Ishikawa (cell line): ENCODE measurements around the gene MGAT2.
A peak's percentile ranks its signal among the peaks of the same experiment; 100 is the strongest.

Experiments used
- CEBPB ChIP-seq: IDR thresholded peaks from 2 replicates; pipeline ENCODE4 v1.6.1; 2012
- CREB1 ChIP-seq: IDR thresholded peaks from 2 replicates; pipeline ENCODE4 v1.6.1; 2012; ENCODE audit warnings: low read depth
- EGR1 ChIP-seq: IDR thresholded peaks from 2 replicates; pipeline ENCODE4 v1.6.1; 2012
- EP300 ChIP-seq: IDR thresholded peaks from 2 replicates; pipeline ENCODE4 v1.6.1; 2012; ENCODE audit warnings: borderline replicate concordance
- FOXM1 ChIP-seq: IDR thresholded peaks from 2 replicates; pipeline ENCODE4 v1.6.1; 2012; ENCODE audit warnings: low read depth, borderline replicate concordance
- NFIC ChIP-seq: IDR thresholded peaks from 2 replicates; pipeline ENCODE4 v1.6.1; 2012
- RAD21 ChIP-seq: IDR thresholded peaks from 2 replicates; pipeline ENCODE4 v1.6.1; 2012; ENCODE audit warnings: low read depth
- REST ChIP-seq: IDR thresholded peaks from 2 replicates; pipeline ENCODE4 v1.6.1; 2012; ENCODE audit warnings: low read depth, mild to moderate bottlenecking
- TAF1 ChIP-seq: IDR thresholded peaks from 2 replicates; pipeline ENCODE4 v1.6.1; 2012; ENCODE audit warnings: low read depth, mild to moderate bottlenecking
- TCF12 ChIP-seq: IDR thresholded peaks from 2 replicates; pipeline ENCODE4 v1.6.1; 2012; ENCODE audit warnings: low read depth
- TEAD4 ChIP-seq: IDR thresholded peaks from 2 replicates; pipeline ENCODE4 v1.6.1; 2012
- USF1 ChIP-seq: IDR thresholded peaks from 2 replicates; pipeline ENCODE4 v1.6.1; 2012
- YY1 ChIP-seq: IDR thresholded peaks from 2 replicates; pipeline ENCODE4 v1.6.1; 2012; ENCODE audit warnings: low read depth
- ZBTB7A ChIP-seq: IDR thresholded peaks from 2 replicates; pipeline ENCODE4 v1.6.1; 2012; ENCODE audit warnings: low read depth
- TF ChIP-seq, protein P1 (sequence below): IDR thresholded peaks from 2 replicates; pipeline ENCODE4 v1.6.1; 2012

The MGAT2 gene

GRCh38 chr14:49619730-49620129, 869 bp upstream of the MGAT2 start:
- no peak for TF ChIP-seq CREB1
- no peak for TF ChIP-seq USF1
- no peak for TF ChIP-seq YY1
- no peak for TF ChIP-seq FOXM1
- TF ChIP-seq, protein P1, sequence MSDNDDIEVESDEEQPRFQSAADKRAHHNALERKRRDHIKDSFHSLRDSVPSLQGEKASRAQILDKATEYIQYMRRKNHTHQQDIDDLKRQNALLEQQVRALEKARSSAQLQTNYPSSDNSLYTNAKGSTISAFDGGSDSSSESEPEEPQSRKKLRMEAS, result no peak
- no peak for TF ChIP-seq RAD21
- no peak for TF ChIP-seq CEBPB
- TF ChIP-seq REST, result no peak
- TF ChIP-seq ZBTB7A, result no peak
- TF ChIP-seq NFIC, result no peak
- no peak for TF ChIP-seq EGR1
- no peak for TF ChIP-seq TEAD4
- no peak for TF ChIP-seq TCF12
- no peak for TF ChIP-seq TAF1
- no peak for TF ChIP-seq EP300

DNA sequence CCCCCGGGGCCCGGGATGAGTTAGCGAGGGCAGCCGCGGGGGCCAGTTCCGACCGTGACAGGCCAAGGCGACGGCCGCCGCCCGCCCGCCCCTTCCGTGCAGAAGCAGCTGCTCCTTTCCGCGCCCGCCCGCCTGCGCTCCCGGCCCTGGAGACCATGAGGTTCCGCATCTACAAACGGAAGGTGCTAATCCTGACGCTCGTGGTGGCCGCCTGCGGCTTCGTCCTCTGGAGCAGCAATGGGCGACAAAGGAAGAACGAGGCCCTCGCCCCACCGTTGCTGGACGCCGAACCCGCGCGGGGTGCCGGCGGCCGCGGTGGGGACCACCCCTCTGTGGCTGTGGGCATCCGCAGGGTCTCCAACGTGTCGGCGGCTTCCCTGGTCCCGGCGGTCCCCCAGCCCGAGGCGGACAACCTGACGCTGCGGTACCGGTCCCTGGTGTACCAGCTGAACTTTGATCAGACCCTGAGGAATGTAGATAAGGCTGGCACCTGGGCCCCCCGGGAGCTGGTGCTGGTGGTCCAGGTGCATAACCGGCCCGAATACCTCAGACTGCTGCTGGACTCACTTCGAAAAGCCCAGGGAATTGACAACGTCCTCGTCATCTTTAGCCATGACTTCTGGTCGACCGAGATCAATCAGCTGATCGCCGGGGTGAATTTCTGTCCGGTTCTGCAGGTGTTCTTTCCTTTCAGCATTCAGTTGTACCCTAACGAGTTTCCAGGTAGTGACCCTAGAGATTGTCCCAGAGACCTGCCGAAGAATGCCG, 699 bp downstream of the MGAT2 start:
- TF ChIP-seq, protein P1, result peak; percentile 88
- TF ChIP-seq YY1, result no peak

DNA sequence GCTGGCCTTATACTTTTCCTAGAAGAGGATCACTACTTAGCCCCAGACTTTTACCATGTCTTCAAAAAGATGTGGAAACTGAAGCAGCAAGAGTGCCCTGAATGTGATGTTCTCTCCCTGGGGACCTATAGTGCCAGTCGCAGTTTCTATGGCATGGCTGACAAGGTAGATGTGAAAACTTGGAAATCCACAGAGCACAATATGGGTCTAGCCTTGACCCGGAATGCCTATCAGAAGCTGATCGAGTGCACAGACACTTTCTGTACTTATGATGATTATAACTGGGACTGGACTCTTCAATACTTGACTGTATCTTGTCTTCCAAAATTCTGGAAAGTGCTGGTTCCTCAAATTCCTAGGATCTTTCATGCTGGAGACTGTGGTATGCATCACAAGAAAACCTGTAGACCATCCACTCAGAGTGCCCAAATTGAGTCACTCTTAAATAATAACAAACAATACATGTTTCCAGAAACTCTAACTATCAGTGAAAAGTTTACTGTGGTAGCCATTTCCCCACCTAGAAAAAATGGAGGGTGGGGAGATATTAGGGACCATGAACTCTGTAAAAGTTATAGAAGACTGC, 1.5 kb downstream of the MGAT2 start:
- TF ChIP-seq EGR1 (no peak), REST (no peak), TAF1 (no peak), TCF12 (no peak)

DNA sequence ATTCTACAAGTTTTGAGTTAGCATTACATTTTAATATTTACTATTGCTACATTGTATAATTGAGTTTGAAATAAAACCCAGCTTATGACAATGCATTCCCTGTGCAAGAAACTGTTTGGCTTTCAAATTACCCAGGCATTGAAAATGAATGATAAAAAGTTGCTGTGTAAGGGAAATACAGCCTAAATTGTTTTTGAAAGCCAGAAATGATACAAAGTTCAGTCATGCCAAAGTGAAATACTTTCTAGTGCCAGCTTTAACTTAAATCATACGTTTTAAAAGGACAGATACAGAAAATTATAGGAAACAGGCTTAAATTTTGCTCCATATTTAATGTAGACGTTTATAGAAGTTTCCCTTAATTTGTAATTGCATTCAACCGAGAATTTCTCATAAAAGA, 2.8 kb downstream of the MGAT2 start:
- no peak for TF ChIP-seq TCF12
- TF ChIP-seq REST, result no peak
- TF ChIP-seq EGR1, result no peak
- TF ChIP-seq ZBTB7A, result no peak
- TF ChIP-seq USF1, result no peak
- TF ChIP-seq TAF1, result no peak
- TF ChIP-seq CREB1, result no peak
- TF ChIP-seq NFIC, result no peak
